HepG2 (cell line): ENCODE data around the gene ACVRL1. TPM values are rescaled to one million over a fixed set of nuclear protein-coding genes. Genes with fewer than 3 reads are reported as not detected.

Experiments used
- ATAC-seq: fragments of 200-7000 bp; cut with Tn5 transposase; 3 replicates; pipeline ENCODE4 v1.9.1; 2020; ENCODE audit warnings: mild to moderate bottlenecking, moderate library complexity
- Bru-seq: library from RNA; stranded (reverse); fragments of 400-500 nt; gene quantifications from one replicate; lab custom pipeline; 2021; lab: Mats Ljungman, UMichigan
- BruChase-seq, 2 experiments: library from RNA; stranded (reverse); fragments of 400-500 nt; gene quantifications; one replicate each; lab custom pipeline; 2021; lab: Mats Ljungman, UMichigan
- BruUV-seq: library from RNA; stranded (reverse); fragments of 400-500 nt; replicated peaks from 2 replicates; lab custom pipeline; 2021; lab: Mats Ljungman, UMichigan
- CTCF ChIA-PET: fragments of 300-600 bp; formaldehyde crosslinking; extraction: SDS; loops from one replicate; lab custom pipeline; 2021; ENCODE audit warnings: low total read pairs, inconsistent platforms, low intra/inter-chr PET ratio; lab: Yijun Ruan, JAX
- POLR2A ChIA-PET: fragments of 350-600 bp; sonication (Branson Sonifier 250); formaldehyde crosslinking; loops from one replicate; lab custom pipeline; 2020; ENCODE audit warnings: antibody characterized with exemption, inconsistent platforms; lab: Yijun Ruan, JAX
- DNase-seq: peaks from one replicate; pipeline ENCODE4 v3.0.0-alpha.2; 2015; ENCODE audit warnings: low spot score
- FAIRE-seq: peaks from 3 replicates; lab custom pipeline; 2011; peaks lifted over from hg19 to GRCh38; lab: Jason Lieb, UNC
- H2AFZ ChIP-seq: one replicate; pipeline ENCODE4 v1.6.1; 2011; ENCODE audit warnings: low read length, inconsistent platforms
- H3K27ac ChIP-seq: fragments of 300-600 bp; 3 replicates; pipeline ENCODE4 v1.8.0; 2011; ENCODE audit warnings: mixed run types, mild to moderate bottlenecking, mixed read lengths, low read length, inconsistent platforms; ENCODE audit not compliant: insufficient read depth; ENCODE audit errors: extremely low read length
- H3K27me3 ChIP-seq, 2 experiments: fragments of 200-600 bp in 1 of 2; 2 replicates in 1 of 2; 3 replicates in 1 of 2; pipeline versions ENCODE4 v1.6.0 to v1.8.0; 2011; ENCODE audit warnings: low read length in 2 of 2, mild to moderate bottlenecking in 2 of 2, moderate library complexity in 2 of 2, inconsistent platforms in 1 of 2; ENCODE audit not compliant: insufficient read depth in 2 of 2, control insufficient read depth in 1 of 2
- H3K36me3 ChIP-seq, 2 experiments: fragments of 200-600 bp in 1 of 2; replicated peaks in 1 of 2; 2 replicates in 1 of 2; 3 replicates in 1 of 2; pipeline versions ENCODE4 v1.5.1 to v1.8.0; 2011; ENCODE audit warnings: low read length in 2 of 2, inconsistent platforms in 1 of 2; ENCODE audit not compliant: insufficient read depth in 2 of 2, control insufficient read depth in 1 of 2
- H3K4me1 ChIP-seq: 2 replicates; pipeline ENCODE4 v1.5.1; 2012; ENCODE audit warnings: low read length, inconsistent platforms; ENCODE audit not compliant: insufficient read depth
- H3K4me2 ChIP-seq: 2 replicates; pipeline ENCODE4 v1.6.0; 2011; ENCODE audit warnings: low read depth, low read length, inconsistent platforms
- H3K4me3 ChIP-seq, 3 experiments: fragments of 200-600 bp in 1 of 3; sonication (generic), shearing (Covaris generic) in 1 of 3; replicated peaks in 1 of 3; 2 replicates each; pipeline ENCODE4 v1.5.1; 2011 to 2016; ENCODE audit warnings: low read length in 3 of 3, inconsistent platforms in 2 of 3, low read depth in 2 of 3, mild to moderate bottlenecking in 2 of 3, control low read depth in 1 of 3, mixed read lengths in 1 of 3; ENCODE audit not compliant: insufficient read depth in 1 of 3
- H3K79me2 ChIP-seq: one replicate; pipeline ENCODE4 v1.6.1; 2011; ENCODE audit warnings: low read length, inconsistent platforms; ENCODE audit not compliant: insufficient read depth
- H3K9ac ChIP-seq: 2 replicates; pipeline ENCODE4 v1.6.0; 2011; ENCODE audit warnings: mild to moderate bottlenecking, low read depth, low read length, inconsistent platforms; ENCODE audit not compliant: insufficient read depth
- H3K9me3 ChIP-seq: 2 replicates; pipeline ENCODE4 v1.5.1; 2012; ENCODE audit warnings: mild to moderate bottlenecking, low read length
- H4K20me1 ChIP-seq: 2 replicates; pipeline ENCODE4 v1.6.0; 2011; ENCODE audit warnings: inconsistent platforms, mild to moderate bottlenecking, low read length, moderate library complexity; ENCODE audit not compliant: insufficient read depth
- EZH2 ChIP-seq: conservative IDR thresholded peaks from 2 replicates; pipeline ENCODE4 v1.6.1; 2012; ENCODE audit warnings: mild to moderate bottlenecking, low read depth, low read length, moderate library complexity
- FOXA3 ChIP-seq: IDR thresholded peaks from 2 replicates; pipeline ENCODE4 v1.6.1; 2016; ENCODE audit warnings: missing genetic modification reagents, missing compliant biosample characterization
- NR2F1 ChIP-seq, 2 experiments: fragments of 450-650 bp in 1 of 2; formaldehyde crosslinking in 1 of 2; IDR thresholded peaks; 2 replicates each; pipeline versions ENCODE4 v1.5.0 to v1.6.1; 2016 to 2020; ENCODE audit warnings: mild to moderate bottlenecking in 1 of 2, missing compliant biosample characterization in 1 of 2, missing genetic modification reagents in 1 of 2, moderate library complexity in 1 of 2
- SNAPC2 ChIP-seq: sonication (generic); formaldehyde crosslinking; IDR thresholded peaks from 2 replicates; pipeline ENCODE4 v1.8.1; 2022; ENCODE audit warnings: mild to moderate bottlenecking, missing genetic modification reagents
- SNRNP70 ChIP-seq: fragments of 200-400 bp; formaldehyde crosslinking; IDR thresholded peaks from 2 replicates; pipeline ENCODE4 v1.6.1; 2017; ENCODE audit warnings: mild to moderate bottlenecking, low read depth, low read length, moderate library complexity
- ZBTB14 ChIP-seq: sonication (generic); formaldehyde crosslinking; IDR thresholded peaks from 2 replicates; pipeline ENCODE4 v1.4.0; 2020; ENCODE audit warnings: missing genetic modification reagents
- ZNF282 ChIP-seq: fragments of 450-650 bp; IDR thresholded peaks from 2 replicates; pipeline ENCODE4 v1.6.1; 2018; ENCODE audit not compliant: partially characterized antibody
- ZNF430 ChIP-seq: sonication (generic); formaldehyde crosslinking; IDR thresholded peaks from 2 replicates; pipeline ENCODE4 v1.9.0; 2021; ENCODE audit warnings: mild to moderate bottlenecking, missing genetic modification reagents
- WGBS: methylation state at CpG from one replicate; pipeline ENCODE4 v1.1.6; 2017; ENCODE audit warnings: low lambda C conversion rate; 5-methylcytosine and 5-hydroxymethylcytosine counted together
- in situ Hi-C: cut with HindIII; loops from 2 replicates; pipeline ENCODE4 v1.10.0; 2017; ENCODE audit warnings: low pct_unique_long_range_greater_than_20kb; ENCODE audit not compliant: extremely low pct_ligation_motif_present
- intact Hi-C: fragments of 100-400 bp; cut with micrococcal nuclease; formaldehyde crosslinking; loops from one replicate; pipeline ENCODE4 v1.10.0; 2022; ENCODE audit not compliant: unreplicated experiment
- long read RNA-seq, 2 experiments: library from RNA in 1 of 2; library from polyadenylated mRNA in 1 of 2; stranded (forward) in 1 of 2; unstranded in 1 of 2; transcript quantifications; one replicate each; pipeline ENCODE4 v2.0.0, GENCODE V29; 2019 to 2022
- polyA minus RNA-seq, 3 experiments: library from RNA; depleted of rRNA, polyadenylated mRNA; stranded (reverse); fragments of >200 nt; gene quantifications; 2 replicates each; pipeline ENCODE4 v1.2.3, GENCODE V29; 2011; ENCODE audit warnings: low replicate concordance in 1 of 3
- polyA plus RNA-seq, 8 experiments: library from polyadenylated mRNA; depleted of rRNA in 3 of 8; stranded (reverse) in 7 of 8; unstranded in 1 of 8; fragments of >200 nt; fragmentation: Illumina TruSeq in 4 of 8; extraction: Trizol in 4 of 8; gene quantifications; 2 replicates each; pipeline versions ENCODE4 v1.2.1 to v1.2.3, GENCODE V29; 2011 to 2016; ENCODE audit warnings: low read depth in 4 of 8, missing spikeins in 1 of 8, mixed read lengths in 1 of 8; ENCODE audit not compliant: insufficient read depth in 1 of 8
- total RNA-seq, 5 experiments: library from RNA; depleted of rRNA; stranded (reverse); fragments of >200 nt; fragmentation: Illumina TruSeq; extraction: Trizol; gene quantifications; 2 replicates each; pipeline ENCODE4 v1.2.3, GENCODE V29; 2016; ENCODE audit warnings: low read depth in 1 of 5

The ACVRL1 gene
- total RNA-seq (2016; rRNA removed; fragmentation: Illumina TruSeq; extraction: Trizol) (not detected in 2 replicates), polyA plus RNA-seq (2011; rRNA removed) (not detected in 2 replicates), polyA minus RNA-seq (2011; rRNA and poly(A)+ RNA removed; ENCODE audit: low replicate concordance) (0.05 TPM in 1 of 2 replicates, not detected in the other), Bru-seq, nascent RNA (not detected), BruChase-seq, experiment 1, labeled RNA remaining after a 6-hour chase (not detected), BruChase-seq, experiment 2, labeled RNA remaining after a 2-hour chase (not detected)
- total RNA-seq (2016; cell fraction: cytosol; rRNA removed; fragmentation: Illumina TruSeq; extraction: Trizol; ENCODE audit: low read depth): not detected in 2 replicates
- total RNA-seq (2016; cell fraction: insoluble cytoplasmic fraction; rRNA removed; fragmentation: Illumina TruSeq; extraction: Trizol): not detected in 2 replicates
- not detected in 2 replicates for total RNA-seq (2016; cell fraction: membrane; rRNA removed; fragmentation: Illumina TruSeq; extraction: Trizol)
- total RNA-seq (2016; cell fraction: nucleus; rRNA removed; fragmentation: Illumina TruSeq; extraction: Trizol): not detected in 2 replicates
- polyA plus RNA-seq (2011; cell fraction: cytosol; rRNA removed): not detected in 2 replicates
- polyA plus RNA-seq (2011; cell fraction: nucleus; rRNA removed): not detected in 2 replicates
- not detected in 2 replicates for polyA plus RNA-seq (2012)
- not detected in 2 replicates for polyA plus RNA-seq (2016; cell fraction: cytosol; fragmentation: Illumina TruSeq; extraction: Trizol; ENCODE audit: low read depth)
- polyA plus RNA-seq (2016; cell fraction: insoluble cytoplasmic fraction; fragmentation: Illumina TruSeq; extraction: Trizol; ENCODE audit: low read depth): not detected in 2 replicates
- polyA plus RNA-seq (2016; cell fraction: membrane; fragmentation: Illumina TruSeq; extraction: Trizol; ENCODE audit: low read depth): not detected in 2 replicates
- polyA plus RNA-seq (2016; cell fraction: nucleus; fragmentation: Illumina TruSeq; extraction: Trizol; ENCODE audit: insufficient read depth, low read depth): not detected in 2 replicates
- not detected in 2 replicates for polyA minus RNA-seq (2011; cell fraction: cytosol; rRNA and poly(A)+ RNA removed)
- not detected in 2 replicates for polyA minus RNA-seq (2011; cell fraction: nucleus; rRNA and poly(A)+ RNA removed)
- long read RNA-seq, experiment 1: 0 reads
- long read RNA-seq, experiment 2: 0 reads

DNA sequence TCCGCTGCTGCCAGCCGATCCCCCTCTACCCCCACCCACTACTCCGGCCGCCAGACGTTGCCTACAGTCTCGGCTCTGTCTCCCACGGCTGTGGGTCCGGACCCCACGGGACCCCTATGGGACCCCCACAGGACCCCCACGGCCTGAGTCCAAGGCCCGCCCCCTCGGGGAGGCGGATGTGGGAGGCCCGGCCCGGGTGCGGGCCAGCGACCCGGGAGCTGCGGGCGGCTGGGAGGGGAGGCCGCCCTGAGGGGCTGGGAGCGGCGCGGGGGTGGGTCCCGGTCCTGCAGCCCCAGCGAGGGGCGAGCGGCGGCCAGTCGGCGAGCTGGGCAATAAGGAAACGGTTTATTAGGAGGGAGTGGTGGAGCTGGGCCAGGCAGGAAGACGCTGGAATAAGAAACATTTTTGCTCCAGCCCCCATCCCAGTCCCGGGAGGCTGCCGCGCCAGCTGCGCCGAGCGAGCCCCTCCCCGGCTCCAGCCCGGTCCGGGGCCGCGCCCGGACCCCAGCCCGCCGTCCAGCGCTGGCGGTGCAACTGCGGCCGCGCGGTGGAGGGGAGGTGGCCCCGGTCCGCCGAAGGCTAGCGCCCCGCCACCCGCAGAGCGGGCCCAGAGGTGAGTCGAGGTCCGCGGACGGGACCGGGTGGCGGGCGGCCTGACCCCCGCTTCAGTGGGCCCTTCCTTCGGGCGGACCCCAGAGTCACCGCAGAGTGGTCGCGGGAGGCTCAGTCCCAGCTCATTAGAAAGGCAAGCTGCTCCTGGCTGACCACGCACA is at the start of gene ACVRL1:
ACVRL1 (plus strand) TSS at position 422 of the 773 bp plus-strand sequence. CDS start 4,971 bp downstream, outside the sequence.
- peaks cover 3 to 46% of the 10 kb centered on the region in 2 experiments; a peak in 4 of 5 replicates for H3K27me3 ChIP-seq
- CTCF ChIA-PET: no interaction called here
- H4K20me1 ChIP-seq: no peaks in the 10 kb centered on the region
- no peaks in the 10 kb centered on the region for H3K36me3 ChIP-seq
- no peaks in the 10 kb centered on the region for H3K79me2 ChIP-seq
- FAIRE-seq (no peak), DNase-seq (no peak), ATAC-seq (no peak)
- in situ Hi-C loops (no loop called here), intact Hi-C loops (no loop called here)
- POLR2A ChIA-PET: no interaction called here
- H2AFZ ChIP-seq: no peak within 1 kb of the TSS
- no peak within 1 kb of the TSS for H3K27ac ChIP-seq
- no peak within 1 kb of the TSS for H3K9ac ChIP-seq
- H3K4me3 ChIP-seq: no peak within 1 kb of the TSS
- no TSS peak for BruUV-seq
- H3K9me3 ChIP-seq: no peaks in the 10 kb centered on the region
- WGBS: 62% methylated on average over 31 of the region's 74 CpGs
- H3K4me2 ChIP-seq: no peak within 1 kb of the TSS
- 0 out of 2 replicates have a peak, but pooled peaks cover 2% of the 10 kb centered on the region for H3K4me1 ChIP-seq
- no peak for TF ChIP-seq NR2F1 (CRISPR knock-in tag; IDR thresholded peaks at IDR 0.05)
- no peak for TF ChIP-seq SNAPC2
- TF ChIP-seq EZH2: no peak
- TF ChIP-seq ZNF282: no peak
- no peak for TF ChIP-seq SNRNP70
- no peak for TF ChIP-seq ZBTB14 (CRISPR knock-in tag)
- TF ChIP-seq FOXA3 (CRISPR knock-in tag): no peak
- TF ChIP-seq ZNF430: no peak
